HG02884 (cell line): ENCODE measurements around the gene ONECUT2.

ENCODE experiments used
- ATAC-seq: cut with Tn5 transposase; IDR thresholded peaks from one replicate; pipeline ENCODE4 v1.9.1; 2021; ENCODE audit warnings: mild to moderate bottlenecking, moderate library complexity; ENCODE audit not compliant: unreplicated experiment

ONECUT2 gene

DNA sequence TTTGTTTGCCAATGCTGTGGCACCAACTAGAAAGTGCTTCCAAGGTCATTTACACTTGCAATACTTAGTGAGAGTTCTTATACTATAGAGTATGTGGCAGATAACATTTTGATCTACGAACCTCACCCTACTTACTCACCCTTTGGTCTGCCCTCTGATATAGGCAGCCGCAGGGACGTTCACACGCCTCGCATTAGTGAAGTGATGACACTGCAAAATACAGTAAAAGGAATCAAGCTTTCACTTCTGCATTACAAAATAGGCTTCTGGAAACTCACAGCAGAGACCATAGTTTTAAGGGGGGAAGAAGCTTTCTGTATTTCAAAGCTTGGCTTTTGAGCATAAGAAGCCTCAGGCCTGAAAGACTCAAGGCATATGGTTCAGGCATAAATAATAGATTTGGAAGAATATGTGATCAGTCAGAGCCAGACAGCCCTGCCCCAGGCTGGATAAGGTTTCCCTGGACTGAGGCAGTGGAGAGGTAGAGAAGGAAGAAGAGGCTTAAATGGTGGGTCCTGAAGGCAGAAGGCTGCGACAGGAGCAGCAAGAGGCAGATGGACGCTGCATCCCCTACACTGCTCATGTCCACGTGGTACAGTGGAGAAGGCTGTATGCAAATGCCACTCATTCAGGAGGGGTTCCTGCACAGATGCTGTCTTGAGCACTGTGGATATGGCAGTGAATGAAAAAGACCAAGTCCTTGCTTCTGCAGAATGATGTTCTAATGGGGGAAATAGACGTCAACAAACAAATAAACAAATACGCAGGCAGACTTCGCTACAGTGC lies 88.2 kb downstream of the ONECUT2 start:
- ATAC-seq: peak; percentile 84

GRCh38 chr18:57527556-57528229 lies 92.5 kb downstream of the ONECUT2 start:
- no peak for ATAC-seq

DNA sequence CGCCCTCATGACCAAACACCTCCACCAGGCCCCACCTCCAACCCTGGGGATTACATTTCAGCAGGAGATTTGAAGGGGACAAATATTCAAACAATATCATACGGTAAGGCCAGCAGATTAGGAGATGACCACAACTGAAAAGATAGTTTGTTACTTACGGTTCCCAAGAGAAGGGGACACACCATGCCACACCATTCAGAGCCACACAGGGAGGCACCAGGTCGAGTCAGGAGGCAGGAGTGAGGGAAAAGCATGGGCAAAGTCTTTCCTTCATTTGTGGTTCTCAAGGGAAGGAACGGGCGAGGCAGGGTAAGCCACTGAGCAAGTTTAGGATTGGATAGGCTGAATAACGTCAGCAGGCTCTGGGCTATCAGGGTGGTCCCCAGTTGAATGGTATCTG lies 94.0 kb downstream of the ONECUT2 start:
- ATAC-seq: no peak

GRCh38 chr18:57533006-57533867 lies 98.1 kb downstream of the ONECUT2 start:
- no peak for ATAC-seq

GRCh38 chr18:57533868-57534510 lies 98.8 kb downstream of the ONECUT2 start:
- ATAC-seq: no peak

DNA sequence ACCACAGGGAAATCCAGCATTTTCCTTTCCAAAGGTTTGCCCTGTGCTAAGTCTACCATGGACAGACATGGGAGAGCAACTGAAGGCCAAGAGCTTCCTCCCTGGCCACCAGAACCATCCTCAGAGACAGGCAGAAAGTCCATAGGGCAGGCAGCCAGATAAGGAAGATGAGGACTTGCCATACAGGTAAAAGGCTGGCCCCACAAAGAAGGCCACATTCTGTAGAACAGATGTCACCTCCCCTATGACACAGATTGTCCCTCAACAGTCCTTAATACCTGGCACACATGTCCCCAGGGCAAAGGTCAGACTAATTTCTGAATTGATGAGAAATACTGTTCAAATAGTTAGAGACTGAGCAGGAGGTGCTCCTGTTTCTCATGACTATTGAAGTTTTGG lies 99.3 kb downstream of the ONECUT2 start:
- ATAC-seq: no peak

GRCh38 chr18:57538614-57539013 lies 103.4 kb downstream of the ONECUT2 start:
- ATAC-seq: no peak

DNA sequence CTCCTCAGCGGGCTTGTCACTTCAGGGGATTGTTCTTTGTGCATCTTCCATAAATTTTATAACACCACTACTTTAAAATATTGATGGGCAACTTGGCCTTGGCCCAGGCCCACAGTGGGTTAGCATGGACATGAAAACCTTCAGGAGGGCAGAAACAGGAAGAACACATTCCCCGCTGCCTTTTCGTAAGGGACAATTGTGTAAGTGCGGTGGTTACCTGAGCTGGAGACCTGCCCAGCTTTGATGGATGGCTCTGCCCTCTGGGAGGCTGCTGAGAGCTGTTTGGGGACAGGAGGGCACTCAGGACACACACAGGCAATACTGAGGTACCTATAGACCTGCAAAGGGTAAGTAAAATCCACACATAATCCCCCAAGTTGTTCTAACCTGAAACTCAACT lies 104.5 kb downstream of the ONECUT2 start:
- no peak for ATAC-seq
